Measurements from ENCODE around the gene NDEL1. TPM values are rescaled to one million over a fixed set of nuclear protein-coding genes. Genes with fewer than 3 reads are reported as not detected.

NDEL1 gene
- total RNA-seq, 1 donor from 2014 or later: 51.7 TPM

DNA sequence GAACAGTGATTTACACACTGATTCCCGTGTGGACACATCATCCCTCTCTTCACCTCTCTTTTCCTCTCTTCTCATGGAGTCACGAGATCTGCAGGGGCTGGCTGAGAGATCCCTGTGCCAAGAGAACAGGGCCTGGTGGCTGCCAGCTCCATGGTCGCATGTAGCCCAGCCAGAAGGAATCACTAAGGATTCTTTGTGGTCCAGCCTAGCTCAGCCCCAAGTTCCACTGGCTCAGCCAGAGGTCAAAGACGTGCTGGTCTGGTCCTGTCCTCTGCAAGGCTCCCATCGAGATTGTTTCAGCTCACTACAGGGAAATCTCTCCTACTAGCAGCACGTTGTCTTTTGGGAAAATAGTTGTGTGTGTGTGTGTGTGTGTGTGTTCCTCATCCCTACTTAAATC is 66.4 kb downstream of the NDEL1 start:
- no peak for TF ChIP-seq CTCF (IDR thresholded peaks at IDR 0.05; ENCODE audit: partially characterized antibody, unreplicated experiment)
- no peak for DNase-seq
- H3K4me3 Mint-ChIP-seq (ENCODE audit: unreplicated experiment): no peak overlapping the region
- peaks cover 12% of the 10 kb centered on the region for H3K4me1 Mint-ChIP-seq (ENCODE audit: low read depth, unreplicated experiment)
- peaks cover 7% of the 10 kb centered on the region for H3K9me3 Mint-ChIP-seq (ENCODE audit: unreplicated experiment)
- H3K36me3 Mint-ChIP-seq (ENCODE audit: unreplicated experiment): peaks cover 13% of the 10 kb centered on the region
- H3K27me3 Mint-ChIP-seq (ENCODE audit: unreplicated experiment): peaks cover 8% of the 10 kb centered on the region
- no peak overlapping the region for H3K27ac Mint-ChIP-seq (ENCODE audit: unreplicated experiment)

DNA sequence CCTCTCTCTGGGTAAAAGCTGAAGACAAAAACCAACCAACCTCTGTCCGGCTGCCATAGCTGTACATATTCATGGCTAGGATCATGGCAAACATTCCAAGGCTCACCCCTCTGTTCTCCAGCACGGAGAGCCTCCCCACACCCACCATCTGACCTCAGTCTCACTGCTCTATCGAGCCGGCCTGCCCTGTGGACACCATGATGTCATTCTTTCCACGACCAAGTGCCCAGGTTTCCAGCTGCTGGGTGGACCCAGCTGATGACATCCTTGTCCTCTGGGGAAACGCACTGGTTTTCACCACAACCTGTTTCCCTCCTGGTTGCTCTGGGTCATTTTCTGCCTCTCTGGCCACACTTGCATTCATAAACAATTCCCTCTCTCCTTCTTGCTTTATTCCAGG is 67.7 kb downstream of the NDEL1 start:
- DNase-seq: peak; percentile 35
- Mint-ChIP-seq H3K27me3 (ENCODE audit: unreplicated experiment) (peaks cover 8% of the 10 kb centered on the region), H3K9me3 (ENCODE audit: unreplicated experiment) (peaks cover 7% of the 10 kb centered on the region), H3K4me1 (ENCODE audit: low read depth, unreplicated experiment) (peaks cover 12% of the 10 kb centered on the region), H3K4me3 (ENCODE audit: unreplicated experiment) (peak overlapping the region; percentile 2), H3K27ac (ENCODE audit: unreplicated experiment) (peak overlapping the region; percentile 35), H3K36me3 (ENCODE audit: unreplicated experiment) (peaks cover 13% of the 10 kb centered on the region)
- no peak for TF ChIP-seq CTCF (IDR thresholded peaks at IDR 0.05; ENCODE audit: partially characterized antibody, unreplicated experiment)

GRCh38 chr17:8503807-8504206 is 68.1 kb downstream of the NDEL1 start:
- peaks cover 13% of the 10 kb centered on the region for H3K36me3 Mint-ChIP-seq (ENCODE audit: unreplicated experiment)
- TF ChIP-seq CTCF (IDR thresholded peaks at IDR 0.05; ENCODE audit: partially characterized antibody, unreplicated experiment): no peak
- H3K9me3 Mint-ChIP-seq (ENCODE audit: unreplicated experiment): peaks cover 7% of the 10 kb centered on the region
- H3K4me1 Mint-ChIP-seq (ENCODE audit: low read depth, unreplicated experiment): peaks cover 12% of the 10 kb centered on the region
- peak overlapping the region; percentile 2 for H3K4me3 Mint-ChIP-seq (ENCODE audit: unreplicated experiment)
- peaks cover 8% of the 10 kb centered on the region for H3K27me3 Mint-ChIP-seq (ENCODE audit: unreplicated experiment)
- H3K27ac Mint-ChIP-seq (ENCODE audit: unreplicated experiment): peak overlapping the region; percentile 62
- DNase-seq: no peak

DNA sequence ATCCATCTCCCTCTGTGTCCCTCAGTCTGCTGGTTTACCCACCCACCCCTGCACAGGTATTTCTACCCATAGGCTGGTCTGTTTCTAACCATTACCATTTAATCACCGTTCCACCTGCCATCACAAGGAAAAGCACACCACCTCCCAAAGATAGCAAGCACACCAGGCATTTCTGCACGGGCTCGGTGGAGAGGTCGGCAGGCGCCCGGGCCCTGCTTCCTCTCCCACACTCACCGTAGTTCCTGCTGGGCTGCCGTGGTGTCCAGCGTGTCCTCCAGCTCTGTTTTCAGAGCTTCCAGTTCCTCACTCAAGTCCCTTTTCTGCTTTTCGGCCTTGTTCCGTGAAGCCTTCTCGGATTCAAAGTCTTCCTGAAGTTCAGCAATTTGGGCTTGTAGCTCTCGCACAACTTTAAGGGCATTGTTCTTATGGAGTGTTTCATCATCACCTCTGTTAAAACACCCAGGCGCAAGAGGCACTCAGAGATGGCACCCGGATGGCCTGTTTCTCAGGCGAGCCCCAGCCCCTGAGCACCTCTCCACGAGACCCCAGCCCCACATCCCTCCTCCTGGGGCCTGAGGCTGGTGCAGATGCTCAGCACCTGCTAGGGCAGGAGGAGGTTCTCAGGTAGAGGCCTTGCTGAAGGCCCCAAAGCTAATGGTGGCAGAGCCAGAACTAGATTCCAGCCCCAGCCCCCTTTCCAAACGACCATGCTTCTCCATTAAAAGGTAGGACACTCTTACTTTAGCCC is 69.0 kb downstream of the NDEL1 start:
- no peak for DNase-seq
- Mint-ChIP-seq H3K36me3 (ENCODE audit: unreplicated experiment) (peaks cover 13% of the 10 kb centered on the region), H3K9me3 (ENCODE audit: unreplicated experiment) (peaks cover 7% of the 10 kb centered on the region), H3K27me3 (ENCODE audit: unreplicated experiment) (peaks cover 8% of the 10 kb centered on the region), H3K4me3 (ENCODE audit: unreplicated experiment) (no peak overlapping the region), H3K27ac (ENCODE audit: unreplicated experiment) (peak overlapping the region; percentile 62), H3K4me1 (ENCODE audit: low read depth, unreplicated experiment) (peaks cover 12% of the 10 kb centered on the region)
- TF ChIP-seq CTCF (IDR thresholded peaks at IDR 0.05; ENCODE audit: partially characterized antibody, unreplicated experiment): no peak

DNA sequence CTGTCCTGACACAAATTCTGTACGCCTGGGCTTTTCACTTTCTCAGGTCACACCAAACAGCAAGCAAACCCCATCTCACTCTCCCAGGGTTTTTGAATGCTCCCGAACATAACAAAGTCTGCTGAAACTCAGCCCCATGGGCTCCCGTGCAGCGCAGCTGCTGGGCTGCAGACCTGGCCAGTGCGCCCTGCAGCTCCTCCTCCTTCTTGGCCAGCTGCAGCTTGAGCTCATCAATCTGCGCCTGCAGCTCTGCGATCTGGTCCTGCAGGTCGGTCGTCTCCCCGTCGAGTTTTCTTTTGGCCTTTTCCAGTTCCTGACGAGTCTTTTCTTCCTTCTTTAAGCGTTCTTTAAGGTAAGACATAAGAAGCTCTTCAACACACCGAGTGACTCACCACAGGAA is 70.5 kb downstream of the NDEL1 start:
- Mint-ChIP-seq H3K27me3 (ENCODE audit: unreplicated experiment) (peaks cover 8% of the 10 kb centered on the region), H3K36me3 (ENCODE audit: unreplicated experiment) (peaks cover 6% of the 10 kb centered on the region), H3K9me3 (ENCODE audit: unreplicated experiment) (peaks cover 4% of the 10 kb centered on the region), H3K4me1 (ENCODE audit: low read depth, unreplicated experiment) (peaks cover 12% of the 10 kb centered on the region), H3K27ac (ENCODE audit: unreplicated experiment) (no peak overlapping the region), H3K4me3 (ENCODE audit: unreplicated experiment) (no peak overlapping the region)
- no peak for DNase-seq
- no peak for TF ChIP-seq CTCF (IDR thresholded peaks at IDR 0.05; ENCODE audit: partially characterized antibody, unreplicated experiment)

All from glutamatergic neuron (in vitro differentiated cells).